CD4-positive, CD25-positive, alpha-beta regulatory T cell (primary cell): Measurements from ENCODE around the gene GNG7. TPM values are rescaled to one million over a fixed set of nuclear protein-coding genes. Genes with fewer than 3 reads are reported as not detected.

ENCODE experiments used
- ATAC-seq, 2 donors: fragments of 150-1000 bp; cut with Tn5 transposase; one replicate each; pipeline ENCODE4 v1.10.0; 2021; ENCODE audit warnings: low read depth in 2 of 2, moderate number of reproducible peaks in 2 of 2, moderate library complexity in 1 of 2
- DNase-seq, 3 donors: peaks; one replicate each; pipeline versions ENCODE4 v3.0.0 to v3.0.0-alpha.2; 2012 to 2022; ENCODE audit warnings: mixed read lengths in 1 of 3
- H3K27ac ChIP-seq: one replicate; pipeline ENCODE4 v1.7.0; 2013; ENCODE audit warnings: mild to moderate bottlenecking, low read length; ENCODE audit not compliant: insufficient read depth, poor library complexity, severe bottlenecking
- H3K27me3 ChIP-seq: one replicate; pipeline ENCODE4 v1.7.0; 2013; ENCODE audit warnings: low read length; ENCODE audit not compliant: control insufficient read depth, insufficient read depth
- H3K36me3 ChIP-seq: one replicate; pipeline ENCODE4 v1.7.0; 2013; ENCODE audit warnings: mild to moderate bottlenecking, low read length, moderate library complexity; ENCODE audit not compliant: control insufficient read depth, insufficient read depth
- H3K4me1 ChIP-seq: 2 replicates; pipeline ENCODE4 v1.7.0; 2013; ENCODE audit warnings: mild to moderate bottlenecking, low read length; ENCODE audit not compliant: insufficient read depth, control insufficient read depth, poor library complexity, severe bottlenecking
- H3K4me3 ChIP-seq: one replicate; pipeline ENCODE4 v1.7.0; 2013; ENCODE audit warnings: low read depth, mild to moderate bottlenecking, low read length, moderate library complexity
- H3K9me3 ChIP-seq, 2 experiments: 1 replicate in 1 of 2; 2 replicates in 1 of 2; pipeline ENCODE4 v1.7.0; 2013; ENCODE audit warnings: low read length in 2 of 2, mild to moderate bottlenecking in 1 of 2, moderate library complexity in 1 of 2; ENCODE audit not compliant: control insufficient read depth in 2 of 2
- H3K27ac Mint-ChIP-seq, 3 donors: one replicate each; pipeline ENCODE4 v1.8.0; 2020 to 2022; ENCODE audit warnings: mild to moderate bottlenecking in 3 of 3, mixed read lengths in 3 of 3, moderate library complexity in 2 of 3
- H3K27me3 Mint-ChIP-seq: one replicate; pipeline ENCODE4 v1.8.0; 2022; ENCODE audit warnings: mild to moderate bottlenecking, mixed read lengths
- H3K36me3 Mint-ChIP-seq: one replicate; pipeline ENCODE4 v1.8.0; 2020; ENCODE audit warnings: mixed read lengths
- H3K4me1 Mint-ChIP-seq, 4 donors: one replicate each; pipeline ENCODE4 v1.8.0; 2020 to 2022; ENCODE audit warnings: mixed read lengths in 4 of 4, mild to moderate bottlenecking in 1 of 4
- H3K4me3 Mint-ChIP-seq, 4 donors: one replicate each; pipeline ENCODE4 v1.8.0; 2020 to 2022; ENCODE audit warnings: mild to moderate bottlenecking in 4 of 4, mixed read lengths in 4 of 4, moderate library complexity in 3 of 4
- H3K9me3 Mint-ChIP-seq, 7 donors: one replicate each; pipeline ENCODE4 v1.8.0; 2020 to 2022; ENCODE audit warnings: mixed read lengths in 7 of 7, mild to moderate bottlenecking in 3 of 7, moderate library complexity in 2 of 7
- polyA plus RNA-seq, 4 donors: library from polyadenylated mRNA; unstranded; fragments of 300-500 nt; fragmentation: Illumina TruSeq; gene quantifications; one replicate each; pipeline ENCODE4 v1.2.3, GENCODE V29; 2021
- total RNA-seq: library from RNA; stranded (reverse); gene quantifications from one replicate; pipeline ENCODE4 v1.2.3, GENCODE V29; 2022

Gene GNG7
- total and polyA plus RNA-seq, 5 donors from 2014 or later, result 0.65 to 1.6 (median 1.2) TPM

GRCh38 chr19:2731181-2731995 is 28.9 kb upstream of the GNG7 start:
- H3K4me1 ChIP-seq, result no peaks in the 10 kb centered on the region
- H3K9me3 ChIP-seq, result no peaks in the 10 kb centered on the region
- H3K27ac ChIP-seq, result no peak overlapping the region
- H3K27me3 Mint-ChIP-seq, result peaks cover under 1% of the 10 kb centered on the region
- H3K27me3 ChIP-seq, result no peaks in the 10 kb centered on the region
- H3K36me3 ChIP-seq, result peaks cover 13% of the 10 kb centered on the region
- DNase-seq, result no peak
- no peak overlapping the region for H3K4me3 ChIP-seq
- no peak for ATAC-seq
- H3K9me3 Mint-ChIP-seq, result no peaks in the 10 kb centered on the region
- no peak overlapping the region for H3K27ac Mint-ChIP-seq
- H3K4me3 Mint-ChIP-seq, result no peak overlapping the region
- peaks cover 0 to 7% (median 4%) of the 10 kb centered on the region in 4 donors for H3K4me1 Mint-ChIP-seq
- H3K36me3 Mint-ChIP-seq, result peaks cover 26% of the 10 kb centered on the region

- Mint-ChIP-seq H3K4me1 (peaks cover 0 to 4% (median 4%) of the 10 kb centered on the region in 4 donors), H3K27me3 (peaks cover 12% of the 10 kb centered on the region), H3K4me3 (no peak overlapping the region), H3K36me3 (peaks cover 15% of the 10 kb centered on the region), H3K27ac (no peak overlapping the region), H3K9me3 (no peaks in the 10 kb centered on the region)
- no peak overlapping the region for H3K4me3 ChIP-seq
- H3K36me3 ChIP-seq, result peaks cover 7% of the 10 kb centered on the region
- H3K27ac ChIP-seq, result no peak overlapping the region
- DNase-seq (no peak), ATAC-seq (no peak)
- H3K9me3 ChIP-seq, result no peaks in the 10 kb centered on the region
- no peaks in the 10 kb centered on the region for H3K27me3 ChIP-seq
- H3K4me1 ChIP-seq, result no peaks in the 10 kb centered on the region
Measured at GRCh38 chr19:2729943-2730818, 27.7 kb upstream of the GNG7 start.

DNA sequence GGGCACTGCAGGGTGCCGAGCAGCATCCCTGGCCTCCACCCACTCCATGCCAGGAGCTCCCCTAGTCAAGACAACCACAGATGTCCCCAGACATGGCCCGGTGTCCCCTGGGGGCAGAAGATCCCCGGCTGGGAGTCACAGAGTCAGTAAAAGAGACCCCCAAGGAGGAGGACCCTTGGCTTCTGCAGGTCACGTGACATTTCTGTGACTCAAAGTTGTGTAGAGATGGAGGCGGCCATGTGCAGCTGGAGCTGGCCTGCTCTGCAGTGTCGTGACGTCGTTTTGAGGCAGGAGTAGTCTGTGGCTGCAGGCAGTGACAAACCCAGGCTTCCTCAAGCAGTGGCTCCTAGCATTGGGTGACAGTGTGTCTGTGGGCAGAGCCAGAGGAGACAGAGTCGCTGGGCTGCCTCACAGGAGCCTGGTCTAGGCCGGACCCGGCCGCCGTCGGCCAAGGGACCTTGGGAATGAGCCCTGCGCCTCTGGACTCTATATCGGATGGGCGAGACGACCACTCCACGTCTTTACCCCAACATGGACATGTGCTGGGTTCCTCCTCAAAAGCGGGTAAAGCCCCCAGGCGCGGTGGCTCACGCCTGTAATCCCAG is 26.4 kb upstream of the GNG7 start:
- H3K27me3 Mint-ChIP-seq, result peaks cover 19% of the 10 kb centered on the region

GRCh38 chr19:2727640-2727944 is 25.1 kb upstream of the GNG7 start:
- DNase-seq (no peak), ATAC-seq (no peak)
- no peak overlapping the region for H3K4me3 ChIP-seq
- peaks cover 22% of the 10 kb centered on the region for H3K27me3 Mint-ChIP-seq
- H3K36me3 Mint-ChIP-seq, result no peaks in the 10 kb centered on the region
- H3K9me3 ChIP-seq, result no peaks in the 10 kb centered on the region
- H3K27me3 ChIP-seq, result no peaks in the 10 kb centered on the region
- no peak overlapping the region for H3K4me3 Mint-ChIP-seq
- H3K27ac Mint-ChIP-seq, result no peak overlapping the region
- no peaks in the 10 kb centered on the region for H3K36me3 ChIP-seq
- H3K4me1 ChIP-seq, result no peaks in the 10 kb centered on the region
- peaks cover 0 to 2% (median 0%) of the 10 kb centered on the region in 4 donors for H3K4me1 Mint-ChIP-seq
- H3K9me3 Mint-ChIP-seq, result no peaks in the 10 kb centered on the region
- no peak overlapping the region for H3K27ac ChIP-seq

More for the DNA sequence above, 26.4 kb upstream of the GNG7 start:
- Histone ChIP-seq H3K4me1 (no peaks in the 10 kb centered on the region), H3K27me3 (no peaks in the 10 kb centered on the region), H3K27ac (no peak overlapping the region), H3K4me3 (no peak overlapping the region), H3K36me3 (peaks cover 1% of the 10 kb centered on the region), H3K9me3 (no peaks in the 10 kb centered on the region)
- ATAC-seq, result peak in 1 of 2 donors; percentile 25
- Mint-ChIP-seq H3K9me3 (no peaks in the 10 kb centered on the region), H3K4me1 (peaks cover 0 to 3% (median under 1%) of the 10 kb centered on the region in 4 donors), H3K27ac (no peak overlapping the region), H3K36me3 (peaks cover 5% of the 10 kb centered on the region), H3K4me3 (no peak overlapping the region)
- no peak for DNase-seq

DNA sequence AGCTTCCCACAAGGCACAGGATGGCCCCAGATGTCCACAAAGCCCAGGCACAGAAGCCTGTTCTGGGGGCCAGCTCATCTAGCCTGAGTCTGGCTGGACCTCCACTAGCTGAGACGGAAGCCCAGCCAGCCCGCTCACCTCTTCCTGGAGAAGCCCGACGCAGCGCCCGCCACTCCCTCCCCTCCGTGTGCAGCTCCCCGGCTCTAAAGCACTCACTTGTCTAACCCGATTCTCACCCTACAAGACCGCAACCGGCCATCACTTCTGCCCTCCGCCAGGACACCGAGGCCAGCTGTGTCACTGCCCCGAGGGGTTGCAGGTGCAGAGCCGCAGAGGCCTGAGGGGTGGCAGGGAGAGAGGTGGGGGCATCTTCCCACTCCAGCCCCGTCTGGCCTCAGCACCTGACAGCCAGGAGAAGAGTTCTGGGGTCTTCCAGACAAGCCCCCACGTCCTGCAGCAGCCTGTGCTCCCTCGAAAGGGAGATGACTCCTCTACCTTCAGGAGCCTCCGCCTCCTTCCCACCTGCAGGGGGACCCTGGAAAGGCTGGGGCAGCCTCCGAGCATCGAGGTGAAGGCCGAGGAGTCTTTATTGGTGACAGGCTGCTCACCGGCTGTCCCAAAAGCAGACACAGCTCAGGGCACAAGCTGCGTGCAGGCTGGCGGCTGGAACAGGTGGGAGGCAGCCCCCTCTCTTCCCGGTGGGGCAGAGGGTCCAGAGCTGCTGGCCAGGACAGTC is 24.6 kb upstream of the GNG7 start:
- no peak for DNase-seq
- Histone ChIP-seq H3K27ac (no peak overlapping the region), H3K27me3 (no peaks in the 10 kb centered on the region), H3K4me3 (no peak overlapping the region), H3K4me1 (no peaks in the 10 kb centered on the region), H3K9me3 (no peaks in the 10 kb centered on the region), H3K36me3 (no peaks in the 10 kb centered on the region)
- Mint-ChIP-seq H3K9me3 (no peaks in the 10 kb centered on the region), H3K4me1 (peaks cover 0 to 2% (median 0%) of the 10 kb centered on the region in 4 donors), H3K36me3 (no peaks in the 10 kb centered on the region), H3K4me3 (no peak overlapping the region), H3K27me3 (peaks cover 26% of the 10 kb centered on the region), H3K27ac (no peak overlapping the region)
- ATAC-seq, result no peak

DNA sequence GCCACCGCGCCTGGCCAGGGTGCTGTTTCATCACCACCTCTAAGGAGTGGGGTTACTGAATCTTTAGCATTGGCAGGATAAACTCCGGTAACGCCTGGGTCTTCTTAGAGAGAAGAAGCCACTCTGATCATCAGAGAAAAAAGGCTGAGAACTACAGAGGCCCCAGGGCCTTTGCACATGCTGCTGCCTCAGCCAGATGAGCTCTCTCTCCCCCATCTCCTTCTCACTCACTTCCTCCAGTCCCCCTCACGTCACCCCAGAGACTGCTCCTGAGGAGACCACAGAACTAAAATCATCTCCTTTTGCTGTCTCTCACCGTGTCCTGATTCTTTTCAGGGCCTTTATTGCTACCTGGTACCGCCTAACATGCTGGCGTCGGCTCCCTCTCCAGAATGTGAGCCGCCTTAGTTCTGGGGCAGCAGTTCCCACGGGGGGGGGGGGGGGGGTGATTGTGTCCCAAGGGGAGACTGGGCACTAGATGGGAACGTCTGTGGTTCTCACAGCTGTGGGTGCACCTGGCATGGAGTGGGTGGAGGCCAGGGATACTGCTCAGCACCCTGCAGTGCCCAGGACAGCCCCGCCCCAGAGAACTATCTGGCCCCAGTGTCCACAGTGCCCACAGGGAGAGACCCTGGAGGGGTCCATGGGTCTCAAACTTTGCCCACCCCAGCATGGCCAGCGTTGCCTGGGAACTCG is 23.8 kb upstream of the GNG7 start:
- Histone ChIP-seq H3K27me3 (no peaks in the 10 kb centered on the region), H3K9me3 (no peaks in the 10 kb centered on the region), H3K4me1 (no peaks in the 10 kb centered on the region), H3K36me3 (no peaks in the 10 kb centered on the region), H3K27ac (no peak overlapping the region), H3K4me3 (no peak overlapping the region)
- H3K9me3 Mint-ChIP-seq, result no peaks in the 10 kb centered on the region
- H3K27ac Mint-ChIP-seq, result no peak overlapping the region
- no peak overlapping the region for H3K4me3 Mint-ChIP-seq
- H3K27me3 Mint-ChIP-seq, result peaks cover 33% of the 10 kb centered on the region
- DNase-seq (no peak), ATAC-seq (no peak)
- H3K36me3 Mint-ChIP-seq, result no peaks in the 10 kb centered on the region
- H3K4me1 Mint-ChIP-seq, result peaks cover 0 to 5% (median 0%) of the 10 kb centered on the region in 4 donors

DNA sequence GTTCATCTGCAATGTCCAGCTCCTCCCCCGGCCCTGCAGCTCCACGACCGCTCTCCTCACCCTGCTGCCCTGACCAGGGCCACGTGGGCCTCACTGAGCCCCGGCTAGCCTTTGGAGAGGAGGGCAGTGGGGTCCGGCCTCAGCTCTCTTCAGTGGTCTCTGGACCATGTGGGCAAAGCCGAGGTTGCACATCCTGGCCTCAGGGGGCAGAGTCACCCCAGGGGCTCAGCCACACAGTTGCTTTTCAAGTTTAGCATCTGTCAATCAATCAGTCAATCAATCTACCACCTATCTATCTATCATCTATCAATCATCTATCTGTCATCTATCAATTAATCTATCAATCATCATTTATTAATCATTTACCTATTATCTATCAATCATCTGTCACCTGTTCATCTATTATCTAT is 21.7 kb upstream of the GNG7 start:
- Histone ChIP-seq H3K27ac (no peak overlapping the region), H3K36me3 (no peaks in the 10 kb centered on the region), H3K9me3 (no peaks in the 10 kb centered on the region), H3K4me3 (no peak overlapping the region), H3K27me3 (no peaks in the 10 kb centered on the region), H3K4me1 (peaks cover 5% of the 10 kb centered on the region)
- H3K36me3 Mint-ChIP-seq, result no peaks in the 10 kb centered on the region
- H3K4me1 Mint-ChIP-seq, result peaks cover 0 to 10% (median 0%) of the 10 kb centered on the region in 4 donors
- peaks cover 41% of the 10 kb centered on the region for H3K27me3 Mint-ChIP-seq
- H3K9me3 Mint-ChIP-seq, result no peaks in the 10 kb centered on the region
- peak overlapping the region in 1 of 4 donors; percentile 3 for H3K4me3 Mint-ChIP-seq
- H3K27ac Mint-ChIP-seq, result no peak overlapping the region
- DNase-seq, result no peak
- no peak for ATAC-seq
